HEK293T (cell line): ENCODE measurements around the gene PIAS1.

Source experiments
- ELF4 ChIP-seq: fragments of 450-650 bp; IDR thresholded peaks from 2 replicates; pipeline ENCODE4 v1.6.1; 2017; ENCODE audit warnings: antibody characterized with exemption
- FOXM1 ChIP-seq: fragments of 450-650 bp; IDR thresholded peaks from 2 replicates; pipeline ENCODE4 v1.6.1; 2017; ENCODE audit warnings: mild to moderate bottlenecking, borderline replicate concordance

- no peak for TF ChIP-seq ELF4
- TF ChIP-seq FOXM1: no peak
Observed at GRCh38 chr15:68034719-68035293, 19.3 kb upstream of the PIAS1 start.
